NCI-H2171 (cell line): Measurements from ENCODE around the gene NUDT3.
"Not testable (repeated sequence)": the region's sequence is repeated elsewhere in the genome, so short reads cannot be mapped to it uniquely, and the experiment has no call there.

Experiments used
- DNase-seq: peaks from one replicate; lab custom pipeline; 2025; lab: John Stamatoyannopoulos, UW

Gene NUDT3

DNA sequence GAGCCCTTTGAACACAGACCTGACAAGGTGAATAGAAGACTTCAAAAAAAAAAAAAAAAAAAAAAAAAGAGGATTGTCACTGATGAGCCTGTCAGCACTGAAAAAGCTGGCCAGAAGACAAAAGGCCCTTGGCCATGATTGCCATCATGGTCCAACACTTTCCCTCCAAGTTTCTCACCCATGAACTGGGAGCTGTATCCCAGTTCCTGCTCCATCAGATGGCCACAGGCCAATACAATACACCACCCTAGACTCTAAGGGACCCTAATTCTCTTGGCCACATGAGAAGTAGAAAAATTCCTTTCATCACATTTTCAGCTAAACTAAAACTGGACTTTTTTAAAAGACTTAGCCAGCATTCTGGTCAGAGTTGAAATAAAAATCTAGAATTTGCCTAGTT lies 50.2 kb downstream of the NUDT3 start:
- no peak for DNase-seq

DNA sequence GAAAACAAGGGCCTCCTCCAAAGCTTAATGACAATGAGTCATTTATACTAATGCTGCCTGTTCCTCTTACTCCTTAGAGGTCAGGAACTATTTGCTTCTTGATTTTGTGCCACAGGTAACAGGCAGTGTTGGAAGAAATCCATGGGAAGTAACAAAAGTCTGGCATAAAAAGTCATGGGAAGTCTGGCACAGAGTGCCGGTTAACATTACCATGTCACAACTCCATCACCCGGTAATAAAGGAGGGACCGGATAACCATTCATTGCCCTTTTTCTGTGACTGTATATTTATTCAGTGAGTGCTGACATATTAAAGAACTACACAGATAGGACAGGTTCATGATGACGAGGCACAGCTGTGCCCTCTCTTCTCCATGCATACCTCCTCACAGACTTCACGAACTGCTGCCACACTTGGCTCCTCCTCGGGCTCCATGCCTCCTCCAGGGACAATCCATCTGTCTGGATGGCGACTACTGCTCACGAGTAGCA lies 50.9 kb downstream of the NUDT3 start:
- DNase-seq: no peak

DNA sequence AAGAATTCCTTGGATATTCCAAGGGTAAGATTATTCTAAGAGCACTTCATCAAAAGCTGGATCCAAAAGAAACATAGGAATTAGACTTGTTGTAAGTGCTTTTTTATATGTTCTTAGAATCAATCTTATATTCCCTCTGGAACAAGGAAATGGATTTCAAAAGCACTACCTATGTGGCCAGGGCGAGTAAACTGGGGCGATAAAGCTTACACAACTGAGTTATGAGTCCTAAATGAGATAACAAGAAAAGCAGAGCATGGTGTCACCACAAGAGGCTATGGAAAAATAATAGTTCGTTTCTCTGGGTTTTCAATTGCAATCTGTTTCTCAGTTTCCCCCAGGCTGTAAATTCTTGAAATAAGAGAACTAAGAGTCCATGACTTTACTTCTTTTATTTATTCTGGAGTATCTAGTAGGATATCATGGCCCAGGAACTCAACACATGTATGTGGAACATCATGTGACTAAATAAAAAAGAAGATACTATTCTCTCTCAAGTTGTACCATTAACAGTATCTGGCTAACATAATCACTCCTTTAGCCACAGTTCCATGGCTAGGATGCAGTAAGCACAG lies 51.5 kb downstream of the NUDT3 start:
- no peak for DNase-seq

DNA sequence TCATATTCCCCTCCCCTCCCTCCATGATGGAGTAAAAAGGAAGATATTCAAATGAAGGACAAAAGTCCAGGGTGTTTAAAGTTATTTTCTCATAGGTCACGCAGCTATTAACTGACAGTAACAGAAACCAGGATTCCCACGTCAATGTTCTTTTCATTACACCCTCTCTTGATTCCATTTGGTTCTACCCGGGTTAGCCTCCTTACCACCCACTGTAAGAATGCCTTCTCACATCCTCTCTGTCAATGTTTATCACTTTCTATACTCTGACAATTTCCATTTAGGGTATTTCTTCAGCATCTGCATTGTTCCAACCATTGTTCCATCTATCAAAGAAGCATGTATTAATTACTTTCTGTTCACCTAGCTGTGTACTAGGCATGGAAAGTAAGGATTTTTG lies 52.1 kb downstream of the NUDT3 start:
- no peak for DNase-seq

DNA sequence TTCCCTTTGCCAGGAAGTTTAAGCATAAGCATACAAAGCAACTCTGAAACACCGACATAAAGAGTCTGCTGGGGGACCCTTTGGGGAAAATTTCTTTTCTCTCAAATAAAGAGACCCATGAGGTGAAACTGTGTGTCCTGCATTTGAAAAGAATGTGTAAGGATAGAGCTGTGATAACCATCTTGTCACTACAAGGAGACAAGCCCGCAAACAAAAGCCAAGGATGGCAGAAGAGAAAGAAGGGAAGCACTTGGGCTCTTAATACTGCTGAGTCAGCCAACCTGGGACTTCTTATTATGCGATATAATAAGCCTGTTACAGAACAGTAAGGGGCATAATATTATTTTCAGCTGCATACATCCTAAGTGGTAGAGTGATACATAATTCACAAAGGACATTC lies 52.5 kb downstream of the NUDT3 start:
- DNase-seq: no peak

DNA sequence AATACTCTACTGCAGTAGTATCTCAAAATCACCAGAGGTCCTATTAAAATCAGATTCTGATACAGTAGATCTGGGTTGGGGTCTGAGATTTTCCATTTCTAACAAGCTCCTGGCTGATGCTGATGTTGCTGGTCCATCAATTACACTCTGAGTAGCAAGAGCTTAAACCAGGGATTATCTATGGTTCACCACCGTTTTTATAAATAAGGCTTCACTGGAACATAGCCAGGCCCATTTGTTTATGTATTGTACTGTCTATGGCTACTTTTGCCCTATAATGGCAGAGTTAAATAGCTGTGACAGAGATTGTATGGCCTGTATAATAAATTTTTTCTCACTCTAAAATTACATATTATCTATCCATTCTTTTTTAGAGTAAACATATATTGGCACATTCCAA lies 53.0 kb downstream of the NUDT3 start:
- DNase-seq: no peak

DNA sequence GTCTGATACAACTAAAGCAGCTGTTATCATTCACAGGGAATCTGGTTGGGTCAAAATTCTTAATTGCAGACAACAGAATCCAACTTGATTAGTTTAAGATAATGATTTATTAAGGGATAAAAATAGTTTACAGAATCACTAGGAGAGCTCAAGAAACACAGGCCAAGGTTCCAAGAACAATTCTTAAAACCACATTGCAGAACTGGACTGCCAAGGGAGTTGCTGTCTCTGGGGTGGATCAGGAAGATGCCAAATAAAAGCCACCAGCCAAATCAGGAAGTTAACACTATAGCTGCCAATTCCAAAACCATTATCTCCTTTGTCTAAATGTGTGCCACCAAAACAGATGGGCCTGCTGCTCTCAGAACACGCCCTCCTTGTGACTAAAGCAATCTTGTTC lies 53.7 kb downstream of the NUDT3 start:
- no peak for DNase-seq

DNA sequence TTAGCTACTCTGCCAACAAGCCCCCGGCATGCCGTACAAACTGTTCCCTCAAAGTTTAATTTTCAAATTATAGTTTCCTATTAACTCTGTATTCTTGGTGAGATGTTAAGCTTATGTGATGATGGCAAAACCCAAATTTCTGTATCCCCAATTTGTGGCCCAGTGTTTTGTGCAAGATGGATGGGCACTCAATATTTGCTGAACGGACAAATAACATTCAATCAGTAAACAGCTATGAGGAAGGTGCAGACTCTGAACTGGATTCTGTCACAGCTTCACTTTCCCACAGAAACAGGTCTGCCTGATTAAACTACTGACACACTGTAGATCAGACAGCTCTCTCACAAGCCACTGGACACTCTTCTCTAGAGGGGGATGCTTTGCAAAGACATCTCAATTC lies 54.1 kb downstream of the NUDT3 start:
- no peak for DNase-seq

DNA sequence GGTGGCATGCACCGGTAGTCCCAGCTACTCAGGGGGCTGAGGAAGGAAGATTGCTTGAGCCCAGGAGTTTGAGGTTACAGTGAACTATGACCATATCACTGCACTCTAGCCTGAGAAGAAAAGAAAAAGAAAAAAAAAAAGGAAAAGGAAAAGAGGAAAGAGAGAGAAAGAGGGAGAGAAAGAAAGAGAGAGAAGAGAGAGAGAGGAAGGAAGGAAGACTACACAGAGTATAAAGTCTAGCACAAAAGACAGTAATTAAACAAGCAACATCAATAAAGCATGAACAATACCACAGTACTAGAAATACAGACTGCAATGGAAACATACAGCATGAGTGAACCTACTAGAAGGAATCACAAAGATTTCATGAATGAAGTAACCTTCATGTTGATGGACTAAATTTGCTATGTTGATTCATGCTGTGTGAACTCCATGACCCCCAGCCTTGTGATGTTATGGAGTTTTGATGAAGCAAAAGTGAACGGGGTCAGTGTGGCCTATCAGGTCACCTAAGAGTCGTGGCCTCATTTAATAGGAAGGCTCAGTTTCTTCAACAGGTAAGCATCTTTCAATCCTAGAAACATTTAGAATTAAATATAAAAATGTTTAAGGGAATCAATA lies 57.6 kb downstream of the NUDT3 start:
- no peak for DNase-seq

DNA sequence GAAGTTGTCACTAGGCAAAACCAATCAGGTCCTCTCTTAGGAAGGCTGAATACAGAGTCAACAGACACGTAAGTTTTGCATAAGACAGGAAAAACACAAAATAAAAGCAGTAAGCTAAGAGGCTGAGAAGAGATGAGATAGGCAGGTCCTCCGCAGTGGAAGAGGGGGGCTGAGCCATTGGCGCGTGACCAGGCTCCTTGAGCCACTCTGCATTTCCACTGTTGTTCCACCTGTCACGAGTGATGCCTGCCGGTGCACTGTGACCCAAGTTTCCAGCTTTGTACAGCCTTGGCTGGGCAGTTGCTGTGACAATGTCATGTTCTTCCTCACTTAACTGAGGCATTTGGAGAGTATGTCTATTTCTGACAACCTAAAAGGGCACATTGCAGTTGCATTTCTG lies 58.6 kb downstream of the NUDT3 start:
- no peak for DNase-seq

DNA sequence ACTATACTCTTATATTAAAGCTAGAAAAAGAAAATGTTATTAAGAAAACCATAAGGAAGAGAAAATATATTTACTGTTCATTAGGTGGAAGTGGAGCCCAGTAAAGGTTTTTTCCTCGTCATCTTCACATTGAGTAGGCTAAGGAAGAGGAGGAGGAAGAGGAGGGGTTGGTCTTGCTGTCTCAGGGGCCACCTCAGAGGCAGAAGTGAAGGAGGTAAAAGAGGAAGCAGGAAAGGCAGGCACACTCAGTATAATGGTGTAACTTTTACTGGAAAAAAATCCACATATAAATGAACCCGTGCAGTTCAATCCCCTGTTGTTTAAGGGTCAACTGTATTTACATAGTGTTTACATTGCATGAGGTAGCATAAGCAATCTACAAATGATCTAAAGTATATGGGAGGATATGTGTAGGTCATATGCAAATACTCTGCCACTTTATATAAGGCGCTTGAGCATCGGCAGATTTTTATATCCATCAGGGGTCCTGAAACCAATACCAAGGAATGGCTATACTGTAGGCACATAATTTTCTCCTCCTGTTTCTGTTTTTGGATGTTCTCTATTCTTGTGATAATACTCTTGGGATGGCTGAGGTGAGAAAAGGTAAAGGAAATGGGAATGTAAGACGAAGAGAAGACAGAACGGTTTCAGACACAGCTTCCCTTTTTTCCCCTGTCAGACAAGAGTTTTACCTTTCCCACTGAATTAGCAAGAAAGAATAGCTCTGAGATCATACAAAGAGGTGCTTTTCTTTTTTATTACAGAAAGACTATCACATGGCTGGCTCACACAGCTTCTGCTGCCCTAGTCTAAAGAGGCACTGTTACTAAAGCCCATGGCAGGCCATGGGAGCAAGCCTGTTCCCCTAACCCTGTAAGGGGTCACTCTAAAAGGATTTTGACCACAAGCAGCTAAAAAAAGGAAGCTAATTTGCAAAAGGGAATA lies 59.9 kb downstream of the NUDT3 start:
- no peak for DNase-seq

DNA sequence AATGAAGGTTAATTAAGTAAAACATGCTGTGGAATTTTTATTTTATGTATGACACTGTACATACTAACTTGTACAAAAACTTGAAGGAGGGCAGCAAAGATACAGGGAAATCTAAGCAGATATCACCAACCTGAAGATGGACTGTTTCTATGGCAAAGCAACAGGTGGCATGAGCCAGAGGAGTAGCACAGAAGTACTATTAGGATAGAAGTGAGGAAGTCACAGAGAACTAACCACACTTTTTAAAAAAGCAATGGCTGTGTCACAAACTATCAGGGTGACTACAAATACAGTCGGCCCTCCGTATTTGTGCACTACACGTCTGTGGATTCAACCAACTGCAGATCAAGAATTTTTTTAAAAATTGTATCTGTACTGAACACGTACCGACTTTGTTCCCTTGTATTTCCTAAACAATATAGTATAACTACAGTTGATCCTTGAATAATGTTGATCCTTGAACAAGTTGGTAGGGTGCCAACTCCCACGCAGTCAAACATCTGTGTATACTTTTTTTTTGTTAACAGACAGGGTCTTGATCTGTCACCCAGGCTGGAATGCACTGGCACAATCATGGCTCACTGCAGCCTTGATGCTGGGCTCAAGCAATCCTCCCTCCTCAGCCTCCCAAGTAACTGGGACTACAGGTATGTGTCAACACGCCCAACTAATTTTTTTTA lies 61.0 kb downstream of the NUDT3 start:
- DNase-seq: peak; percentile 54

DNA sequence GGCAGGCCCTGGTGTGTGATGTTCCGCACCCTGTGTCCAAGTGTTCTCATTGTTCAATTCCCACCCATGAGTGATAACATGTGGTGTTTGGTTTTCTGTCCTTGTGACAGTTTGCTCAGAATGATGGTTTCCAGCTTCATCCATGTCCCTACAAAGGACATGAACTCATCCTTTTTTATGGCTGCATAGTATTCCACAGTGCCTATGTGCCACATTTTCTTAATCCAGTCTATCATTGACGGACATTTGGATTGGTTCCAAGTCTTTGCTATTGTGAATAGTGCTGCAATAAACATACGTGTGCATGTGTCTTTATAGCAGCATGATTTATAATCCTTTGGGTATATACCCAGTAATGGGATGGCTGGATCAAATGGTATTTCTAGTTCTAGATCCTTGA lies 62.7 kb downstream of the NUDT3 start:
- DNase-seq: not testable (repeated sequence)

DNA sequence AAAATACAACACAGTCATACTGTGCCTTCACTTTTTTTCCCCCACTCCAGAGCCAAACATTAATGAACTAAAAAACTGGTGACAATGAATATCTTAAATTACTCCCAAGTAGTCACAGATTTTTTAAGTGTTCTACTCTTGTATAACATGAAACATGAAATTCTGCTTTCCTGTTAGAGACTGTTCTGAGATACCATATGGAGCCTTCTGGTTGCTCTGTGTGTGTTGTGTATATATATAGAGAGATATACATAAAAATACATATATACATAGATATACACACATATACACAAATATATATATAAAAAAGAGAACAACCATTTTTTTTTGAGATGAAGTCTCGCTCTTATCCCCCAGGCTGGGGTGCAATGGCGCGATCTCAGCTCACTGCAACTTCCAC lies 63.5 kb downstream of the NUDT3 start:
- no peak for DNase-seq

DNA sequence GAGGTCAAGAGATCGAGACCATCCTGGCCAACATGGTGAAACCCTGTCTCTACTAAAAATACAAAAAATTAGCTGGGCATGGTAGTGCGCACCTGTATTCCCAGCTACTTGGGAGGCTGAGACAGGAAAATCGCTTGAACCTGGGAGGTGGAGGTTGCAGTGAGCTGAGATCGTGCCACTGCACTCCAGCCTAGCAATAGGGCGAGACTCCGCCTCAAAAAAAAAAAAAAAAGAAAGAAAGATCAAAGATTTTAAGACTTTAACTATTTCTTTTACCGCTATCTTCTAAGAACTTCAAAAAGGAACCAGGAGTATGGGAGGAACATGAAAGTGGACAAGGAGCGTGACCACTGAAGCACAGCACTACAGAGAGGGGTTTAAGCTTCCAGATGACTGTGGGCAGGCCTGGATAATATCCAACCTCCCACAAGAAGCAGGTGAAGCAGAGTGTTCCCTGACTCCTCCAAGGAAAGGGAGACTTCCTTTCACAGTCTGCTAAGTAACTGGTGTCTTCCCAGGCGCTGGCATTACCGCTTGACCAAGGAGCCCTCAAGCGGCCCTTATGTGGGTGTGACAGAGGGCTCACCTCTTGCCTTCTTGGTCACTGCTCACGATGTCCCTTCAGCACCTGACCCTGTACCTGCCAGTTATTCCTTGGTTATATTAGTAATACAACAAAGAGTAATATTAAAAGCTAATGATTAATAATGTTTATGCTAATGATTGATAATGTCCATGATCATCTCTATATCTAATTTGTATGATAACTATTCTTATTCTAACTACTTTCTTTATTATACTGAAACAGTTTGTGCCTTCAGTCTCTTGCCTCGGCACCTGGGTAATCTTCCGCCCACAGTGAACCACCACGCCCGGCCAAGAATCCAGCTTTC lies 64.9 kb downstream of the NUDT3 start:
- DNase-seq: not testable (repeated sequence)

DNA sequence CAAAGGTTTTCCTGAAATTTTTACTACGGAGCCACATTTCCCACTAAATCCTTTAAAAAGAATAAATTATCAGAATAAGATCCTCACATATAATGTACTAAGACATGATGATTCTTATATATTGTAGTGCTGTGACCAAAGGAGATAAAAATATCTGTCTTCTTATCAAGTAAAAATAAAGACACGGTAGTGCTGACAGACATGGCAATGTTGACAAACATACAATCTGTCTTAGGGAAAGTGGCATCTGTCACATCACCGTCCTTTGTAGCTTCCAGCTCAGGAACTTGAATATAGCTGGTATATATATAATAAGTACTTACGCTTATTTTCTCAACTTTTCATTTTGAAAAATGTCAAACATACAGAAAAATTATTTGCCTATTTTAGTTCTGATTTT lies 66.8 kb downstream of the NUDT3 start:
- DNase-seq: peak; percentile 7

DNA sequence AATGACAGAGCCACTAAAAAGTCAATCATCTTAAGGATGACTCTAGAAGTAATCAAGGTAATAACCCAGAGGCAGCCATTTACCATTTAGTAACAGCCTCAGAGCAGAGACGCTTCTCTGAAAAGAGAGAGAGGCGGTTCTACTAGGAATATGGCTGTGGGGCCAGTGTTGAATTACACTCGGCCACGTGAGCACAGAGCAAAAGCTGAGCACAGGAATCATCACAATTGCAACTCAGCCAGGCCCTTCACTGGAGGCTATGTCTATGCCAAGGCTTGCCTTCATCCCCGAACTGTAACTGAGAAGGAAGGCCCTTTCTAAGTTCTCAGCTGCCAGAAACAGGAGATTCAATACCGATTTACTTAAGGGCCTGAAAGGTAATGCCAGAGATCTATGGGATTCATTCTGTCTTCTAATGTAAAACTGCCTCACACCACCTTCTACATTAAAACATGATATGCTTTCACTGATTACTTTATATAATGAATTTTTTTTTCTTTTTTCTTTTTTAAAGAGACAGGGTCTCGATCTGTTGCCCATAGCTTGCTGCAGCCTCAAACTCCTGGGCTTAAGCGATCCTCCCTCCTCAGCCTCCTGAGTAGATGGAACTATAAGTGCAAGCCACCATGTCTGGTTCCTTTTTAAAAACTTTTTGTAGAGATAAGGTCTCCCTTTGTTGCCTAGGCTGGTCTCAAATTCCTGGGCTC lies 67.6 kb downstream of the NUDT3 start:
- peak; percentile 51 for DNase-seq

DNA sequence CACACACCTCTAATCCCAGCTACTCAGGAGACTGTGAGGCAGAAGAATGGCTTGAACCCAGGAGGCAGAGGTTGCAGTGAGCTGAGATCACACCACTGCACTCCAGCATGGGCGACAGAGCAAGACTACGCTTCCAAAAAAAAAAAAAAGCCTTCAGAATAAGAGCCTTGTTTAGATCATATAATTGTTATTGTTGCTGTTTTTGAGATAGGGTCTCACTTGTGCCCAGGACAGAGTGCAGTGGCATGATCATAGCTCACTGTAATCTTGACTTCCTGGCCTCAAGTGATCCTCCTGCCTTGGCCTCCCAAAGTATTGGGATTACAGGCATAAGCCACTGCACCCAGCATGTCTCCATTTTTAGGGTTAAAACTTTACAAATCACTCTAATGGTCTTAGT lies 68.2 kb downstream of the NUDT3 start:
- not testable (repeated sequence) for DNase-seq

DNA sequence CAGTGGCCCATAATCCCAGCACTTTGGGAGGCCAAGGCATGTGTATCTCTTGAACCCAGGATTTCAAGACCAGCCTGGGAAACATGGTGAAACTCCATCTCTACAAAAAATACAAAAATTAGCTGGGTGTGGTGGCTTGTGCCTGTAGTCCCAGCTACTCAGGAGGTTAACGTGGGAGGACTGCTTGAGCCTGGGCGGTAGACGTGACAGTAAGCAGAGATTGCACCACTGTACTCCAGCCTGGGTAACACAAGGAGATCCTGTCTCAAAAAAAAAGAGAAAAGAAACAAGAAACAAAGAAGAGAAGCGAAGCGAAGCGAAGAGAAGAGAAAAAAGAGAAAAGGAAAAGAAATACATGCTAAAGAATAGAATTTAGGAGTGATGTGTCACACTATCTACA lies 69.2 kb downstream of the NUDT3 start:
- no peak for DNase-seq

DNA sequence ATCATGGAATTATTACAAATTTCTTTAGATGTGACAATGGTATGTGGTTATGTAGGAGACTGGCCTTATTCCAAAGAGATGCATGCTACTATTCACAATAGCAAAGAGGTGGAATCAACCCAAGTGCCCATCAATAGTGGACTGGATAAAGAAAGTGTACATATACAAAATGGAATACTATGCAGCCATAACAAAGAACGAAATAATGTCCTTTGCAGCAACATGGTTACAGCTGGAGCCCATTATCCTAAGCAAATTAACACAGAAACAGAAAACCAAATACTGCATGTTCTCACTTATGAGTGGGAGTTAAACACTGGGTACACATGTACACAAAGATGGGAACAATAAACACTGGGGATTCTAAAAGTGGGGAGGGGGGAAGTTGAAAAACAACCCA lies 69.7 kb downstream of the NUDT3 start:
- DNase-seq: no peak

DNA sequence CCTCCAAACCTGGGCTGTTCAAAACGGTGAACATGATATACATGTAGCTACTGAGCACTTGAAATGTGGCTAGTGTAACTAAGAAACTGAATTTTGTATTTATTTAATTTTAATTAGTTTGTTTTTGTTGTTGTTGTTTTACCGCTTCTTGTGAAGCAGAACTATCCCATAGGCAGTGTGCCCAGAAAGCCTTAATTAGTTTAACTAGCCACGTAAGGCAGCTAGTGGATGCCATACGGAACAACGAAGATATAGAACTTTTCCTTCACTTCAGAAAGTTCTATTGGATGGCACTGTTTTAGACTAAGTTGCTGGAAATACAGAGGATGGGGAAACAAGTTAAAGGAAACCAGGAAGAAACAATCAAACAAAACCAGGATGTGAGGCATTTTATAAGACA lies 70.6 kb downstream of the NUDT3 start:
- no peak for DNase-seq
